NCI-H2196 treated with DMSO at 0.1 percent for 48 hours (cell line): ENCODE data around the gene RNF208.

Experiments
- DNase-seq: peaks from one replicate; lab custom pipeline; 2025; ENCODE audit not compliant: unreplicated experiment; lab: John Stamatoyannopoulos, UW

Gene RNF208

GRCh38 chr9:137228506-137228967 is 6.5 kb upstream of the RNF208 start:
- DNase-seq: peak; percentile 48

GRCh38 chr9:137227853-137228505 is 5.9 kb upstream of the RNF208 start:
- DNase-seq: no peak

- peak; percentile 59 for DNase-seq
Measured at GRCh38 chr9:137227054-137227852, 5.2 kb upstream of the RNF208 start, which contains the start of gene RNF224. RNF224 (plus strand) TSS chr9:137227502; CDS start chr9:137228336, 834 bp downstream.

- no peak for DNase-seq
Measured at GRCh38 chr9:137226338-137227053, 4.5 kb upstream of the RNF208 start.

GRCh38 chr9:137225699-137226331 is 3.8 kb upstream of the RNF208 start:
- no peak for DNase-seq

GRCh38 chr9:137224830-137225694 is 3.0 kb upstream of the RNF208 start, which contains the start of gene CYSRT1:
CYSRT1 (plus strand) TSS chr9:137225174; CDS start chr9:137225622, 448 bp downstream.
- no peak for DNase-seq

GRCh38 chr9:137223078-137223970 is 1.3 kb upstream of the RNF208 start:
- DNase-seq: peak; percentile 94

- no peak for DNase-seq
Measured at GRCh38 chr9:137221506-137222111, 431 bp downstream of the RNF208 start.

- DNase-seq: no peak
Measured at GRCh38 chr9:137221095-137221505, 940 bp downstream of the RNF208 start.

GRCh38 chr9:137220317-137221094 is 1.5 kb downstream of the RNF208 start:
- no peak for DNase-seq

- DNase-seq: no peak
Measured at GRCh38 chr9:137219757-137220316, 2.2 kb downstream of the RNF208 start.

GRCh38 chr9:137218754-137219271 is 3.2 kb downstream of the RNF208 start:
- peak; percentile 55 for DNase-seq

- DNase-seq: no peak
Measured at GRCh38 chr9:137218212-137218753, 3.8 kb downstream of the RNF208 start.

GRCh38 chr9:137217276-137218211 is 4.5 kb downstream of the RNF208 start:
- DNase-seq: peak; percentile 84

GRCh38 chr9:137216188-137216965 is 5.7 kb downstream of the RNF208 start:
- no peak for DNase-seq
